Measurements from ENCODE around the gene SSUH2.

The SSUH2 gene

DNA sequence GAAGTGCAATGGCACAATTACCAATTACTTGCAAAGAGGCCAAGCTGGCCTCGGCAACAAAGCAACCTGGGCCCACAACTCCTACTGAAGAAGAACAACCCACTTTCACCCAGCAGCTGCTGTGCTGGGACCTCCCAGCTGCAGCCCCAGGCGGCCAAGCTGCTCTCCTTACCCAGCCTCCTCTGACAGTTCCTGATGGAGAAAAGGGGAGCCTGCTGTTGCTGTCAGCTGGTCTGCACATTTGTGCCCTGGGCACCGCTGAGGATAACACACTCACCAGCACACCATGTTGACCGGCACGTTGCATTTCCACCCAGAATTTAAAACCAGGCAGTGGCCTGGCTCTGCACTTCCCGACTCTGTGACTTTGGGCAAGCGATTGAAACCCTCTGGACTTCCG, 33.6 kb downstream of the SSUH2 start:
- no peak for DNase-seq (ENCODE audit: low spot score)

DNA sequence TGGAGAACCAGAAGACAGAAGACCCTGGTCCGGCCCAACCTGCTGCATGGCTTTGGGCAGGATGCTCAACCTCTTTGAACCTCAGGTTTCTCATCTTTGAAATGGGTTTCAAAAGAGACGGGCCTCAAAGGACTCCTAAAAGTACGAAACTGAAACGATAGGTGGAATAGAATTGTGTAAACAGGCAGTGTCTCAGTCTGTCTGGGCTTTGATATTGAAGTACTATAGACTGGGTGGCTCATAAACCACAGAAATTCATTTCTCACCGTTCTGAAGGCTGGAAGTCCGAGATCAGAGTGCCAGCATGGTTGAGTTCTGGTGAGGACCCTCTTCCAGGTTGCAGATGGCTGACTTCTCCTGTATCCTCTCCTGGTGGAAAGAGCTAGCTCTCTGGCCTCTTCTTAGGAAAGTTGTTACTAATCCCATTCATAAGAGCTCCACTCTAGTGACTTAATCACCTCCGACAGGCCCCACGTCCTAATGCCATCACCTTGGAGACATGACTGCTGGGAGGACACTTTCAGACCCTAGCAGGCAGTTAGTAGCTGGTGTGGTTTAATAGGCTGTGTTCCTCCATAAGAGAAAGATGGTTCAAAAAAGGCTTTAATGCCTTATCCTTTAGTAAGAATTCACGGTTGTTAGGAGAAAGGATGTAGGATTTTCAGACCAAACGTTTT, 35.7 kb downstream of the SSUH2 start:
- DNase-seq (ENCODE audit: low spot score) = no peak

DNA sequence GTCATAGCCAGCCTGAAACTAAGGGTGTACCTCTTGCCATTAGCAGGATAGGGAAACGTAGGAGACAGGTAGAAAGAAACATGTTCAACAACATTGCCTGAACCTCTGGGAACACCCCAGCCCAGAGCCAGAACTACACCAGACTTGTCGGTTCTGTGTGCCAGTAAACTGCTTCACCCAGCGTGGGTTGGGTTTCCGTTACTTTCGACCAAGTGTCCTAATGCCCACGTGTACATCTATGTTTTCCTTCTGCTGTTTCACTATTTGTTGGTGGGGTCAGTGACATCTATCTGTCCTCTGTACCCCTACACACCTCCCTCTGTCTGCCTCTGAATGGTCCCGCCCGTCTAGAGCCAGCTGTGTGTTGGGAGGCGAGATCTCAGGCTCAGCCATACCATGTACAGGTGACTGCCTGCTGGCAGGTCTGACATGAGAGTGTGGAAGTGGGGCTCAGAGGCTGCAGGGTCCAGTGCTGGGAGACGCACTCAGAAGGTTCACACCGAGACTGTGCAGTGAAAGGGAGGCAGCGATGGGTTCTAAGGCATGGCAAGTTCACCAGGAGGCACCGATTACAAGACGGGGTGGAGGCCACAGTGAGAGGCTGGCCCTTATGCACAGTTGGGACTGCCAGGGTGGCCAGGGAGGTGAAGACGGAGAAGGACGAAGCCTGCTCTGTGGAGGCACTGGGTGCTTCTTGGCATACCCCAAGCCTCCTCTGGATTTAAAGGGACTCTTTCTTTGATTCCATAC, 36.4 kb downstream of the SSUH2 start:
- DNase-seq (ENCODE audit: low spot score) = no peak

DNA sequence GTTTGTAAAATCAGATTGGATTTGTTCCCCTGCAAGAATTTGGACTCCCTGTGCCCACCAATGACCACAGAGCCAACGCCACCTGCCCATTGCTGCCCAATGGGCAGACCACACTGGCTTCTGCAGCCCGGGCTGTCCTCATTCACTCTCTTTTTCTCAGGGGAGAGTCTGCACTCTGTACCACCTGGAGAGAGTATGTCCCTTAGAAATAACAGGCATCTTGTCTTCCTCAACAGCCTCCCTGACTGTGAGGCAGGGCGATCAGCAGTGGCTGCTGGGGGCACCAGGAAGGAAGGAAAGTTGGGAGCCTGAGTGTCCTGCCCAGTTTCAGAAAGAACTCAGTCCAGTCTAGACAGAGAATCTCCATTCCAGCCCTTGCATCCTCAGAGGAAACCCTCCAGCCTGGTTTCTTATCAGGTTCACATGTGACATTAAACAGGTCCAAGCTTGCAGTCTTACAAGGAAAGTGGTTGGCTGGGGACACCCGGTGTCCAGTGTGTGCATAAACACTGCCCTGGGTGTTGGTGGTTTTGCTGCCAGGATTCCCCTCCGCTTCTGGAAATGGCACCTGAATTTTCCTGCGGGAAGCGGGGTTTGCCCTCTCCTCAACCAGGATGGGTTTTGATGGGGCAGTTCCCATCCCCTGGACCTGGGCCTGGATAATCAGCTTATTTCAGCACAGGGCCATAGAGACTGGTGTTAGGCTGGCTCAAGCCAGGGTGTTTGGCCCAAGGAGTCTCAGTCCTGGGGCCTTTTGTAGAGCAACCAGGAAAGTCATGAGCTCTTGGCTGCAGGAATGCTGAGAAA, 37.2 kb downstream of the SSUH2 start:
- DNase-seq (ENCODE audit: low spot score) = no peak

DNA sequence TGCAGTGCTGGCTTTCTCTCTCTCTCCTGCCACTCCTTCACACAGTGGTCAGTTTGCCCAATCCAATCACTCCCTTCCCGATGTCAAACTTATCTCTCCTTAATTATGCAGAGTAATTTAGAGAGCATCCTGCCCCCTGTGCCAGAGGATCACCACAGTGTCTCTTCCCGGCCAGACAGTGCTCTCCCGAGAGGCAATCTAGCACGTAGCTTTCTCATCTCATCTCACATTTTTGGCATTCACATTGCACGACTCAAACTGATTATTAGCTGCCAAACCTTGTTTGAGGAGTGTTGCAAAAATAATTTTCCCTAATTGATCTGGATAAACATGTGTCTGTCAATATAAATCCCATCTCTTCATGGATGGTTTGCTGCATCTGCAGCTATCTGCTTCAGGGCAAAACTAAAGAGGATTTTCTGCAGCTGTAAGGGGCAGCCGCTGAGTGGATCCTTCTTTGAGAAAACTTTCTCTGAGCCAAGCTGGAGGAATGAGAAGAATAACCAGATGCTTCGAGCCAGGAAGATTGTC, 37.8 kb downstream of the SSUH2 start:
- no peak for DNase-seq (ENCODE audit: low spot score)

DNA sequence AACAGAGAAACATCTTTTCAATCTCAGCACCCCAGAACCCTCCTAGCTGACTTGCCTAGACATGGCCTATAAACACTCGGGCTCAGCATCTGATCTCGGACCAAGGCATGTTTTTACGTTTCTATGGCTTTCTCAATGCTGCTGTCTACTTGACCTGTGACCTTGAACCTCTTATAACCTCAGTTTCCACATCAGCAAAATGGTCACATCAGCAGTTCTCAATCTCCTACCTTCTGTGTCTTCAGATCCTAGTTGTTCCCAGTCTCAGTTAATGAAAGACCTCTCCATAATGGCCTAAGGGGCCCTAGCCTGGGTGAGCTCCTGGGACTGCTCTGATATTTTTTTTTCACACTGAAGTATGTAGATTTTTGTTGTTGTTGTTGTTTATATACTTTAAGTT, 39.6 kb downstream of the SSUH2 start:
- DNase-seq (ENCODE audit: low spot score) = no peak

DNA sequence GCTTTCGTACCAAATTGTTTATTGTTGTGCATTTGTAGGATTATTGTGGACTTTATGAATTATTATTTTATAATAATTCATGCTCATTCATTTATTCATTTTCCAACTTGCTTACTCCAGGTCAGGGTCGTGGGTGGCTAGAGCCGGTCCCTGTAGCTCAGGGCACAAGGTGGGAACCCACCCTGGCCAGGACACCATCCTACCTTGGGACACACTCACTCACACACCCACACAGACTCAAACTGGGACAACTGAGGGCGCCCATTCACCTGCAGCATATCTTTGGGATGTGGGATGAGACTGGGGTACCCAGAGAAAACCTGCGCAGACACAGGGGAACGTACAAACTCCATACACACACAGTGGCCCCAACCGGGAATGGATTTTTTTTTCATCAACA, 40.6 kb downstream of the SSUH2 start:
- DNase-seq (ENCODE audit: low spot score) = no peak

DNA sequence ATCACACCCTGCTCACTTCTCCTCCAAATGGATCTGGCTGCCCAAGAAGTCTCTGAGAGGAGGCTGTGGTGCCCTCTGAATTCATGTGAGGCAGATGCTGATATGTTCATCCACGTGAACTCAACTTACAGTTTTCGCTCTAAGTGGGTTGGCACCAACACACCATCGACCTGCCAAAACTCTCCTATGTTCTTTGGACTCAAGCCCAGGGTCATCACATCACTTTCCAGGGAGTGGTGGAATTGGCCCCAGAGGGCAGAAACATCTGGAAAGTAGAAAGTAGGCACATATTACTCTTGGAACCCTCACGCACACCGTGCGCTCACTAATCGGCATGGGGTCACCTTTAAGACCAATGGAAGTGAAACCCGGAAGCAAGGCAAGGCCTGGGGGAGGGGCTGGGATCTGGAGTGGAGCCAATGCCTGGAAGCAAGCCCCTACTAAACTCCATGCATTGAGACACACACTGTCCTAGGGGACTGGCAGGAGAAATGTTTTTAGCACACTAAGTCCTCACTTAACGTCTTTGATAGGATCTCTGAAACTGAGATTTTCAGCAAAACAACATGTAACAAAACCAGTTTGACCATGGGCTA, 41.4 kb downstream of the SSUH2 start:
- DNase-seq (ENCODE audit: low spot score) = no peak

DNA sequence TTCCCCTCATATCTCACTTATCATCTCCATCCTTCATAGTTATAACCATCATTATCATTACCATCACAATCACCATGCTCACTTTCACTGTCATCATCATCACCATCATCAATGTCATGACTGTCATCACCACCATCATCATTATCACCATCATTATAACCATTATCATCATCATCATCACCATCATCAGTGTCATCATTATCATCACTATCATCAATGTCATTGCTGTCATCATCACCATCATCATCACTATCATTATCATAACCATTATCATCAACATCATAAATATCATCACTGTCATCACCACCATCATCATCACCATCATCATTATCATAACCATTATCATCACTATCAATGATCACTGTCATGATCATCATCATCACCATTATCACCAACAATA, 44.1 kb downstream of the SSUH2 start:
- no peak for DNase-seq (ENCODE audit: low spot score)

DNA sequence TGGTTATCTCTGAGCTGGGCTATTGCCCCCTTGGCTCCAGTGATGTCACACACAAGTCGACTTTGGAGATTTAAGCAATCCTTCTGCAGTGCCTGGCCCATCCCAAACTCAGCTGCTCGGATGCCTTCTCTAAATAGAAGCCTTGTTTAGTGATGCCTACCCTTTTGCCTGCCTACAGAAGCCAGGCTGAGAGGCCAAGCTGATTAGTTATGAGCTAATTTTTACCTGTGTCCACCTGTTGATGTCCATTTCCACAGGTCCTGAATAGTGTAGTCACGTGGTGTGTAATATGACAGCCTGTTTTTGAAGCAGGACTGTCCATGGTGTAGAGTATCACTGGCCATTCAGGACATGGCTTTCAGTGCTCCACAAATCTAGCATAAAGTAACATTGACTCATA, 45.5 kb downstream of the SSUH2 start:
- no peak for DNase-seq (ENCODE audit: low spot score)

DNA sequence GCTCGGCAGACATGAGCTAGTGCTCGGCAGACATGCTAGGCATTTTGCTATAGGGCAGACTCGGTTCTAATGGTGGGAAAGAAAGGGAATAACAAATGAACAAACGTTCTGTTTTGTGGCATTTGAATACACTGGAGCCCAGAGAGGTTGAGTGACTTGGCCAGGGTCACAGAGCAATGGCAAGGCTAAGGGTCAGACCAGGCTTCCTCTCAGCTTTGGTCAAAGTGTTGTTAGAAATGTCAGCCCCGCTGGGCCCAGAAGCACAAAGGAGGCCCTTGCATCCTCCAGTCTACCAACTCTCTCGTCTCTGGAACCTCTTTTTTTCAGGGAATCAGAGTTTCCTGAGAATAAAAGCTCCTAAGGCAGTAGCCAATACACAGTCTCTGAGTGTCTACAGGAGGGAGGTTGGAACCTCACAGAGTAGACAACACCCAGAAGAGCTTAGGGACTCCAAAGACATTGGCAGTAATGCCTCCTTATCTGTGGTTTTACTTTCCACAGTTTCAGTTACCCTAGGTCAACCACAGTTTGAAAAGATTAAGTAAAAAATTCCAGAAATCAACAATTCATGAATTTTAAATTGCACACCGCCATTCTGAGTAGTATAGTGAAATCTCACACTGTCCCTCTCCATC, 47.3 kb downstream of the SSUH2 start:
- DNase-seq (ENCODE audit: low spot score) = no peak

DNA sequence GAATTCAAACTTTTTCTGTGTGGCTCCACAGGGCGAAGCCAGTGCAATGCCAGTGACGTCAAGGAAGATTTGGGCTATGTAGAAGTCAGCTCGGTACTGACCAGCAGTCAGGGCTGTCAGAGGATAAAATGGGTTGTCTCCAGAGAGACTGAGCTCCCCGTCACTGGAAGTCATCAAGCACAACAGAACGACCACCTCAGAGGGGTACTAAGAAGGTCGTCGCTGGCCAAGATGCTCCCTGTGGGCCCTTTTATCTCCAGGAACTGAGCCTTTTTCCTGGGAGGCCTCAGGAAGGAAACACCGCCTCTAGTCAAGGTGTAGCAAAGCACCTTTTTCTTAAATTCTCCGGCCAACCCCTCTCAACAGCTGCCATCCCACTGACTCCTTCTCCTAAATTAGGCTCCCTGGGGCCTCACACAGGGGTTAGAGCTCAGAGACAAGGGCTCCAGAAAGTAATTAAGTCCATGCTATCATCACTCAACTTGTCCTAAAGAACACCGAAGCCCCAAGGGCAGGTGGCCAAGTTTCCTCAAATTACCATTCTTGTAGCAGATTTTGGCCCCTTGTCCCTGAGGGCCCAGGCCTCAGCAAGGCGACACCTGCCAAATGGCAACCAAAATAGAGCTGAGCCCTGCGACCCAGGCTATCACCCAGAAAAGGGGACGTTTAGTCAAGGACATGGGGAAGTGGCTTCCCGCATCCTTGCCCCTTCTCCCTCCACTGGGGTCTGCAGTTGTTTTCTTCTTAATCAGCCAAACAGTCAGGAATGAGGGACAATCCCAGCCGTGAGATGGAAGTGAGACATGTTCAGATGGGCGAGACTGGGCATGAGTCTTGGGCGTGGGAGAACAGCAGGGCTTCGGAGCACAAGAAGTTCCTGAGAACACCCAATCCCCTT, 48.0 kb downstream of the SSUH2 start:
- no peak for DNase-seq (ENCODE audit: low spot score)

DNA sequence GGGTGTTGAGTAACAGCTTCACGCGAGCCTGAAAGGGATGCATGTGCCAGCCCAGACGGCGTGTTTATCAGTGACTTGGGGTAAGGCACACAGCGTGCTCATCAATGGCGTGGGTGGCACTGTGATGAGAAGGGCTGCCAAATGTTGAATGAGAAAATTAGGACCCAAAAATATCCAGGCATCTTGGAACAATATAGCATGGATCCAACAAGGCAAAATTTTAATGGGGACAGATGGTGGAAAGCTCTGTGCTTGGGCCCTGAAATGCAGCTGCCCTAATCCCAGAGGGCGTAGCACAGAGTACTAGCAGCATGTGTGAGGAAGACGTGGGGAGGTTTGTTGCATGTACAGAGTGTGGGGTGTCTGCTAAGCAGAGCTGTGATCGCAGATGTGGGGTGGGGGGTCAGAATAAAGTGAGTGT, 48.9 kb downstream of the SSUH2 start:
- no peak for DNase-seq (ENCODE audit: low spot score)

DNA sequence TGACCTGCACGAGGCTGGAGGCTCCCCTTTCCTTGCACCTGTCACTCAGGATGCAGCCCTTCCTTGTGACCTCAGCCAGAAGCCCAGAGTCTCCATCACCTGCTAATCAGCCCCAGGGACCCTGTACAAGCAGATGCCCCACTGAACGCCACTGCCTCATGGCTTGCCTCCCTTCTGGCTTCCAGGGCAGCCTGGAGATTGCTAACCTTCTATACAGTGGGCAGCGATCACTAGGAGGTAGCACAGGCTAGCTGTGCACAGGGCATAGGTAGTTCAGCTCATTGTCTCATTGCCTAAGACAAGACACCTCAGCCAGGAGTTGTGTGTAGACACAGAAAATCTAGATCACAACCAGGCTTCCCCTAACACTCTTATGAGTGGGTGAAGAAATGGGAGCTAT, 49.3 kb downstream of the SSUH2 start:
- no peak for DNase-seq (ENCODE audit: low spot score)

DNA sequence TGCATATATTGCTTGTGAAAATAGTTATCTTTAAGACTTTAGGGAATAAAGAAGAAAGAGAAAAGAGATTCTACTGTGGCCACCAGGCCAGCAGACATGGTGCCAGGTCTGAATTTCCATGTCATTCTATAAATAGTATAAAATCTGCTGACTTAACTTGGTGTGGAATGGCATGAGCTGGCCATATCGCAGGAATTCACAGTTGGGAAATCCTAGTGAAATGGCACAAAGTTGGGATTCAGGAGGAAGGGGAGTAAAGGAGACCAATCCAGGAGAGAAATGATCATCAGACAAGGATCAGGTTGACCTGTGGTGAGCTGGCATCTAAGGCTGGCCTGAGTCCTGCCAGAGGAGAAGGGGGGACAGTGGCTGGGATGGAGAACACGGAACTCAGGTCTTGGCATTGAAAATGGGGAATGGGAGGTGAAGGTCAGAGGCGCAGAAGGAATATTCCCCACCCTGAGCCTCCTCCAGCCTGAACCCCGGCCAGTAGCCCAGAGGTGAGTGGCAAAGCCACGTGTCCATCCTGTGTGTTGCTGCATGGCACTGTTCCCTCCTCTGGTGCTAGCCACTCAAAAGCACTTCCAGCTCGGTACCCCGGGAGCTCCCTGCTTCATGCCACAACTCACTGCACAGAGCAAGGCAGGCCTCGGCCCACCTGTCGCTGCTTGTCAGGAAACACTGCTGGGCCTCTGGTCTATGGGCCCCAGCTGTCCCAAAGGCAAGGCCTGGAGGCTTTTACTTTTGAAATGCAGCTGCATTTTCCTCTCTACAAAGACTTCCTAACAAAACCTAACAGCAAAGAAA, 51.4 kb downstream of the SSUH2 start:
- DNase-seq (ENCODE audit: low spot score) = no peak

DNA sequence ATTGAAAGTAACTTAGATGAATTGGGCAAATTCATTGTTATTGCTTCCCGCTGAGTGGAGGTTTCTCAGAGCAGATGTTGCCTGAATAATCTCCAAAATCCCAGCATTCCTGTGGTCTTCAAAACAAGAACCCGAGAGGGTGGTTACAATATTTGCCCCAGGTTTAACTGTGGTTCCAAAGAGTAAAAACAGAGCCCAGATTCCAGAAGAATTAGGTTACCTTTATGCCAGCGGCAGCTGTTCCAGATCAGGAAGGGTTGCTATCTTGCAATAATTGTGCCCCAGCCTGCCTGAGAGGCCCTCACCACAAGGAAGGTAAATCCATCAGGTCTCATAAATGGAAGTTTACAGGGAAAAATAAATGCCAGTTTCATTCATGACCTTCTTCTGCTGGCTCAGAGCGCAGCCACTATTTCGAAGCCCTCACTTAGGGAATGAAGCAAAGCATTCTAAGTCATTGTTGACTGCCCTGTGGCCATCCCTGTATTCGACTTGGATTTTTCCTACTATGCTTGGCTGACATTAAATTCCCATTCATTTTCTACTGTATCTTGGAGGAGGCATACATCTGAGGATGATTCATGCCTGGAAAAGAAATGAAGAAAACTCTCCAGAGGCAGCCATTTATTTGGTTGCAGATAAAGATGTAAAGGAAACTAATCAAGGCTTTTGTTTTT, 54.6 kb downstream of the SSUH2 start:
- DNase-seq (ENCODE audit: low spot score) = no peak

DNA sequence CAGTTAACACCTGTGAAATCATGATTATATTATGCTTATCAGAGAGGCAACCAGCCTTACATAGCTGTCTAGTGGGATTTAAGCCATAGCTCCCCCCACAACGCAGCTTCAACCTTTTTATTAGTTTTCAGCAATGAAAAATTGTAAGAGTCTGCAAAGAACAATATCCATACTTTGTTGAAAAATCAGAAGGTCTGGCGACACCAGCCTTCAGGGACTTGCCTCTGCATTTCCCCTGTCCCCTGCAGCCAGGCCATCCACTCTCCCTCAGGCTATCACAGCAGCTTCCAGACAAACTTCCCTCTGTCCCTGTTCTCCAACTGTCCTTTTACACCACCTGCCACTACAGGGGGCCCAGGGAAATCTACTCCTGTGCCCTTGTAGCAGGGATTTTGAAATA, 59.9 kb downstream of the SSUH2 start:
- DNase-seq (ENCODE audit: low spot score) = no peak

DNA sequence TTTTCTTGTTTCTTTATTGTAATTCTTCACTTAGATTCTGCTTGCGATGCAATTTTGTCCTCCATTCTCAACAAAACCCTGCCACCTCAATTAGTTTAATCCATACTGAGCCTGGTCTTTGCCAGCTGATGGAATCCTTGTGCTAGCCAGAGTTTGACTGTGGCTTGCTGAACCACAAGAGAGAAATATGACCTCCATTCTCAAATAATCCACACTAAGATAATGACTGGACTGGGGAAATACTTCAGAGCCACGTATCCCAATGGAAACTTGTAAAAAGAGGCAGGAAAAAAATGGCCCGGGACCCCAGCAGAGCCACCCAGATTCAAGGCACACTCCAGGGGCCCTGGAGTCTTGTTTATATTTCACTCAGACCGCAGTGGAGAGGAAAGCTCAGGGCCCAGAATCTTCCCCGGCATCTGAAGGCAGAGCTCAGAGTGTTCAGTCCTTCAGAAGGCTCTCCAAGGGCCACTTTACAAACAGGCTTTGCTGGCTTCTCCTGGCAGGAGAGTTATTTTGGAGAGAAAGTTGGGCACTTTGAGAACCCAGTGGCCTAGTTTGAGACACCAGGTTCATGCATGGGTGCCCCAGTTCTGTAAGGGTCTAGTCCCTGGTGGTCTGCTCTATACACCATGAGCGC, 62.7 kb downstream of the SSUH2 start:
- no peak for DNase-seq (ENCODE audit: low spot score)

DNA sequence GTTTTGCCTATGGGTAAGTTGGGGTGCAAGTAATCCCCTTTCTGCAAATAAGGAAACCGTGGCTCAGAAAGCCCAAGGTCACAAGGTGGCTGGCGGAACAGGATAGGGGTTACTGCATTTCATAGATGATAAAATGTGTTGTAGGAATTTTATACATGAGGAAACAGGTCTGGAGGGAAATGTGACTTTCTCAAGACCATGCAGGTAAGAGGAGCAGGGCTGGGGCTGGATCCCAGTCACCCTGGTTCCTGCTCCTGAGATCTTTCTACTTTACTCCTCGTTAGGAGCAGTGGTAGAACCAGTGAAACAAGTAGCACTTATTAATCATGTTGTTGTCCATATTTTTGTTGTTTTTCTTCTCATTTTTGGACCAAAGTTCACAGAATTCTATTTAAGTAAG, 63.2 kb downstream of the SSUH2 start:
- no peak for DNase-seq (ENCODE audit: low spot score)
